Left ventricle myocardium inferior (tissue), 1 donor: ENCODE results near the gene MARCHF6. TPM values are rescaled to one million over a fixed set of nuclear protein-coding genes. Genes with fewer than 3 reads are reported as not detected.

Source experiments
- DNase-seq: peaks from one replicate; pipeline ENCODE4 v3.0.0-alpha.2; 2020
- H3K27ac ChIP-seq: fragments of 200-600 bp; replicated peaks from 2 replicates; pipeline ENCODE4 v1.8.0; 2021
- H3K27me3 ChIP-seq: fragments of 200-600 bp; 2 replicates; pipeline ENCODE4 v1.8.0; 2021; ENCODE audit warnings: low read depth
- H3K36me3 ChIP-seq: fragments of 200-600 bp; 2 replicates; pipeline ENCODE4 v1.8.0; 2021
- H3K4me1 ChIP-seq: fragments of 200-600 bp; 2 replicates; pipeline ENCODE4 v1.8.0; 2021
- H3K4me3 ChIP-seq: fragments of 200-600 bp; 2 replicates; pipeline ENCODE4 v1.8.0; 2021; ENCODE audit warnings: mild to moderate bottlenecking, moderate library complexity
- H3K9me3 ChIP-seq: fragments of 200-600 bp; replicated peaks from 2 replicates; pipeline ENCODE4 v1.8.0; 2021
- intact Hi-C: fragments of 100-400 bp; cut with micrococcal nuclease; formaldehyde crosslinking; loops from one replicate; pipeline ENCODE4 v1.11.0; 2022
- total RNA-seq: library from RNA; stranded (reverse); fragmentation: NEBNext Ultra II Directional; extraction: Animal tissue kit (Norgen Biotek cat#: 25700); gene quantifications from one replicate; pipeline ENCODE4 v1.2.1, GENCODE V29; 2021
- TF ChIP-seq, protein P1 (sequence below): fragments of 200-600 bp; IDR thresholded peaks from 2 replicates; pipeline ENCODE4 v1.8.0; 2021; ENCODE audit warnings: antibody characterized with exemption, mild to moderate bottlenecking, borderline replicate concordance
- donor health status: DM: no; HTN: yes; CAD: no; lungs with severe emphysema.

Gene MARCHF6
- total RNA-seq, 1 donor from 2014 or later = 162 TPM

- Histone ChIP-seq H3K9me3 (no peaks in the 10 kb centered on the region), H3K27ac (no peak overlapping the region), H3K27me3 (no peaks in the 10 kb centered on the region), H3K4me3 (no peak overlapping the region), H3K4me1 (peaks cover 10% of the 10 kb centered on the region), H3K36me3 (no peaks in the 10 kb centered on the region)
- DNase-seq = no peak
- intact Hi-C loops = no loop called here
- TF ChIP-seq, protein P1, sequence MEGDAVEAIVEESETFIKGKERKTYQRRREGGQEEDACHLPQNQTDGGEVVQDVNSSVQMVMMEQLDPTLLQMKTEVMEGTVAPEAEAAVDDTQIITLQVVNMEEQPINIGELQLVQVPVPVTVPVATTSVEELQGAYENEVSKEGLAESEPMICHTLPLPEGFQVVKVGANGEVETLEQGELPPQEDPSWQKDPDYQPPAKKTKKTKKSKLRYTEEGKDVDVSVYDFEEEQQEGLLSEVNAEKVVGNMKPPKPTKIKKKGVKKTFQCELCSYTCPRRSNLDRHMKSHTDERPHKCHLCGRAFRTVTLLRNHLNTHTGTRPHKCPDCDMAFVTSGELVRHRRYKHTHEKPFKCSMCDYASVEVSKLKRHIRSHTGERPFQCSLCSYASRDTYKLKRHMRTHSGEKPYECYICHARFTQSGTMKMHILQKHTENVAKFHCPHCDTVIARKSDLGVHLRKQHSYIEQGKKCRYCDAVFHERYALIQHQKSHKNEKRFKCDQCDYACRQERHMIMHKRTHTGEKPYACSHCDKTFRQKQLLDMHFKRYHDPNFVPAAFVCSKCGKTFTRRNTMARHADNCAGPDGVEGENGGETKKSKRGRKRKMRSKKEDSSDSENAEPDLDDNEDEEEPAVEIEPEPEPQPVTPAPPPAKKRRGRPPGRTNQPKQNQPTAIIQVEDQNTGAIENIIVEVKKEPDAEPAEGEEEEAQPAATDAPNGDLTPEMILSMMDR = no peak
Observed at GRCh38 chr5:10311595-10312425, 41.7 kb upstream of the MARCHF6 start.

DNA sequence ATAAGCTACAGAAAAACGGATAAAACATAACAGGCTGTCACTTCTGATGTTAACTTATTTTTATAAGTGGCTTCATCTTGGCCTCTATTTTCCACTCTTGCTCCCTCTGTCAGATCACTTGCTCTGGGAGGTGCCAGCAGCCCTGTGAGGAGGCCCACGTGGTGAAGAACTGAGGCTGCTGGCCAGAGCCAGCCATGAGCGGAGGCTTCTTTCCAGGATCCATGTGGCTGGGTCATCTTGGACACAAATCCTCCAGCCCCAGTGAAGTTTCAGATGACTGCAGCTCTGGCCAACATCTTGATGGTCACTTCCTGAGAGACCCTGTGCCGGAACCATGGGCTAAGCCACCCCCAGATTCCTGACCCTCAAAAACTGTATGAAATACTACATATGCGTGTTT lies 38.3 kb upstream of the MARCHF6 start:
- Histone ChIP-seq H3K27me3 (no peaks in the 10 kb centered on the region), H3K36me3 (no peaks in the 10 kb centered on the region), H3K27ac (no peak overlapping the region), H3K4me3 (no peak overlapping the region), H3K9me3 (no peaks in the 10 kb centered on the region), H3K4me1 (no peaks in the 10 kb centered on the region)
- DNase-seq = no peak
- intact Hi-C loops = no loop called here
- TF ChIP-seq, protein P1 = no peak

DNA sequence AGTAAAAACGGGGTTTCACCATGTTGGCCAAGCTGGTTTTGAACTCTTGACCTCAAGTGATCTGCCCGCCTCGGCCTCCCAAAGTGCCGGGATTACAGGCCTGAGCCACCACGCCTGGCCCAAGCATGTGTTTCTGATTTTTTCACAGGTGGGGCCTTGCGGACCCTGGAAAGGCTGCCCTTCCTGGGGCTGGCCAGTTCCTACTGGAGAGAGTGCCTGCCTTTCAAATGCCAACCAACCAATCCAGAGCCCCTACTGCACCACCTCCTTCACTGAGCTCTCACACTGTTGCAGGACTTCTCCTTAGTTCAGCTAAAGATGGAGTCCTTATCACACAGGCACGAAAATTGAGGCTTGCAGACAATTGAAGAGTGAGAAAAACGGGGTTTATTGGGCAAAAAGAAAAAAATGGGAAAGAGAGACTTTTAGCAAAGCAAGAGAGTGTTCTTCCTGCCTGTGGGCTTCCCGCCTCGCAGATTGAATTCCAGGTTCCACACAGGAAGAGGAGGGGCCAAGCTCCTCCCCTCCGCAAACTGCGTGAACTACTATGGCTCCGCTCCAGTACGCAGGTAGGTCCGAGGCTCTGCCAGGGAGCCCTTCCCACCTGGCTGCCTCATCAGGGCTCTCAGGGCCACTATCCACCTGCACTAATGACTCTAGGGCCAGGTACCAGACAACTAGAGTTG lies 37.5 kb upstream of the MARCHF6 start:
- no peak overlapping the region for H3K27ac ChIP-seq
- no peak overlapping the region for H3K4me3 ChIP-seq
- no peak for DNase-seq
- H3K4me1 ChIP-seq = no peaks in the 10 kb centered on the region
- no peaks in the 10 kb centered on the region for H3K36me3 ChIP-seq
- intact Hi-C loops = no loop called here
- H3K9me3 ChIP-seq = no peaks in the 10 kb centered on the region
- no peaks in the 10 kb centered on the region for H3K27me3 ChIP-seq
- TF ChIP-seq, protein P1 = no peak

GRCh38 chr5:10317825-10318682 lies 35.4 kb upstream of the MARCHF6 start:
- no peaks in the 10 kb centered on the region for H3K9me3 ChIP-seq
- intact Hi-C loops = no loop called here
- H3K36me3 ChIP-seq = no peaks in the 10 kb centered on the region
- no peak overlapping the region for H3K4me3 ChIP-seq
- H3K27me3 ChIP-seq = no peaks in the 10 kb centered on the region
- DNase-seq = no peak
- no peaks in the 10 kb centered on the region for H3K4me1 ChIP-seq
- H3K27ac ChIP-seq = no peak overlapping the region
- TF ChIP-seq, protein P1 = no peak

DNA sequence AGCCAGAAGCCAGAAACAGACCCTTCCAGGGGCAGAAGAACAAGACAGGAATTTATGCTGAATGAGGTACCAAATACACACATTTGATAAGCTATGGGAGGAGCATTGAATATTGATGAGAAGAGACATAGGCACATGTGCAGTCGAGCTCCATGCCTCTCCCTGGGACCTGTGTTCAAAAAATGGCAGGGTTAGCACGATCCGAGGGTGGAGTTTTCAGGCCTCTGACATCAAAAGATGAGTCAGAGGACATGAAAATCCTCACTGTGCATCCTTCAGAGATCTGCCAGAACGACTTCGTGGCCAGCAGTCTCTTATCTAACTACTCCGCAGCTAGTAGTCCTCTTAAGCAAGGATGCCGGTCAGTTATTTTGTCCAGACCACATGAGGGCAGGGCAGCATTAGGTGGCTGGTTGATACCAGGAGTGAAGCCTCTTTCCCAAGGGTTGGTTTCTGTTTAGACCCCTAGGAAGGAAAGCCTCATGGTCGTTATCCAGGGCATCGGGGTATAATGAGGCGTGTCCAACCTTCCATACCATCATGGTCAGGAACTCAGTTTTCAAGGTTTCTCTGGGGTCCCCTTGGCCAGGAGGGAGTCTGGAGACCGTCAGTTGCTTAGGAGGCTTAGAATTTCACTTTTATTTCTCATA lies 34.2 kb upstream of the MARCHF6 start:
- TF ChIP-seq, protein P1 = peak; percentile 47
- DNase-seq = no peak

More for the DNA sequence above, 34.2 kb upstream of the MARCHF6 start:
- Histone ChIP-seq H3K4me1 (peaks cover 9% of the 10 kb centered on the region), H3K4me3 (no peak overlapping the region), H3K27me3 (no peaks in the 10 kb centered on the region), H3K36me3 (no peaks in the 10 kb centered on the region), H3K9me3 (no peaks in the 10 kb centered on the region), H3K27ac (no peak overlapping the region)
- intact Hi-C loops = no loop called here
